GM12878 (cell line): ENCODE measurements around the gene DDX20.

Experiments
- BHLHE40 ChIP-seq, 2 experiments: fragments of 450-650 bp in 1 of 2; IDR thresholded peaks; 2 replicates each; pipeline ENCODE4 v1.6.1; 2011 to 2017; ENCODE audit warnings: low read depth in 2 of 2, borderline replicate concordance in 1 of 2, improper control_type of control experiment in 1 of 2, low read length in 1 of 2, mild to moderate bottlenecking in 1 of 2
- CTCF ChIP-seq, 3 experiments: IDR thresholded peaks in 2 of 3; conservative IDR thresholded peaks in 1 of 3; 2 replicates each; pipeline ENCODE4 v1.5.1; 2011; ENCODE audit warnings: low read depth in 3 of 3, low read length in 3 of 3, mild to moderate bottlenecking in 3 of 3, control low read depth in 2 of 3, moderate library complexity in 2 of 3, inconsistent platforms in 1 of 3, mixed read lengths in 1 of 3; ENCODE audit not compliant: control insufficient read depth in 2 of 3, insufficient read depth in 1 of 3; ENCODE audit errors: extremely low read depth in 1 of 3
- EP300 ChIP-seq, 2 experiments: fragments of 150-350 bp in 1 of 2; IDR thresholded peaks; 2 replicates each; pipeline ENCODE4 v1.6.1; 2011 to 2012; ENCODE audit warnings: low read depth in 2 of 2, low read length in 2 of 2, borderline replicate concordance in 1 of 2, improper control_type of control experiment in 1 of 2, inconsistent platforms in 1 of 2; ENCODE audit not compliant: control insufficient read depth in 1 of 2
- EZH2 ChIP-seq: IDR thresholded peaks from 2 replicates; pipeline ENCODE4 v1.6.1; 2012; ENCODE audit warnings: low read depth, mild to moderate bottlenecking, control low read depth, inconsistent platforms, low read length, borderline replicate concordance; ENCODE audit not compliant: control insufficient read depth
- NFYB ChIP-seq: IDR thresholded peaks from 2 replicates; pipeline ENCODE4 v1.6.1; 2011; ENCODE audit warnings: low read depth, mild to moderate bottlenecking, low read length, improper control_type of control experiment, moderate library complexity; ENCODE audit not compliant: insufficient read depth
- POLR2A ChIP-seq: IDR thresholded peaks from 2 replicates; pipeline ENCODE4 v1.6.1; 2011; ENCODE audit warnings: low read depth, mild to moderate bottlenecking, low read length
- REST ChIP-seq: IDR thresholded peaks from 2 replicates; pipeline ENCODE4 v1.6.1; 2012; ENCODE audit warnings: mild to moderate bottlenecking, low read depth, low read length
- TARDBP ChIP-seq: IDR thresholded peaks from 2 replicates; pipeline ENCODE4 v1.6.1; 2016; ENCODE audit warnings: borderline replicate concordance
- TCF12 ChIP-seq: IDR thresholded peaks from 2 replicates; pipeline ENCODE4 v1.6.1; 2011; ENCODE audit warnings: low read depth, mild to moderate bottlenecking, low read length

GRCh38 chr1:111739925-111740765 lies 15.6 kb upstream of the DDX20 start:
- no peak for TF ChIP-seq POLR2A
- TF ChIP-seq NFYB = no peak
- no peak for TF ChIP-seq EZH2
- no peak for TF ChIP-seq CTCF (IDR thresholded peaks at IDR 0.05 in 2 of 3, conservative IDR thresholded peaks at IDR 0.05 in 1 of 3; ENCODE audit: control insufficient read depth in 2 of 3, extremely low read depth in 1 of 3, insufficient read depth in 1 of 3, low read depth in 3 of 3, low read length in 3 of 3)
- TF ChIP-seq BHLHE40 (IDR thresholded peaks at IDR 0.05; ENCODE audit: borderline replicate concordance in 1 of 2, low read depth in 2 of 2, low read length in 1 of 2) = no peak
- no peak for TF ChIP-seq EP300 (IDR thresholded peaks at IDR 0.05; ENCODE audit: borderline replicate concordance in 1 of 2, control insufficient read depth in 1 of 2, low read depth in 2 of 2, low read length in 2 of 2)
- no peak for TF ChIP-seq TARDBP
- TF ChIP-seq REST = no peak
- TF ChIP-seq TCF12 = no peak
